ENCODE results near the gene CKAP4. TPM values are rescaled to one million over a fixed set of nuclear protein-coding genes. Genes with fewer than 3 reads are reported as not detected.

The CKAP4 gene, protein sequence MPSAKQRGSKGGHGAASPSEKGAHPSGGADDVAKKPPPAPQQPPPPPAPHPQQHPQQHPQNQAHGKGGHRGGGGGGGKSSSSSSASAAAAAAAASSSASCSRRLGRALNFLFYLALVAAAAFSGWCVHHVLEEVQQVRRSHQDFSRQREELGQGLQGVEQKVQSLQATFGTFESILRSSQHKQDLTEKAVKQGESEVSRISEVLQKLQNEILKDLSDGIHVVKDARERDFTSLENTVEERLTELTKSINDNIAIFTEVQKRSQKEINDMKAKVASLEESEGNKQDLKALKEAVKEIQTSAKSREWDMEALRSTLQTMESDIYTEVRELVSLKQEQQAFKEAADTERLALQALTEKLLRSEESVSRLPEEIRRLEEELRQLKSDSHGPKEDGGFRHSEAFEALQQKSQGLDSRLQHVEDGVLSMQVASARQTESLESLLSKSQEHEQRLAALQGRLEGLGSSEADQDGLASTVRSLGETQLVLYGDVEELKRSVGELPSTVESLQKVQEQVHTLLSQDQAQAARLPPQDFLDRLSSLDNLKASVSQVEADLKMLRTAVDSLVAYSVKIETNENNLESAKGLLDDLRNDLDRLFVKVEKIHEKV
- total RNA-seq, result 268 and 313 TPM in 2 replicates

DNA sequence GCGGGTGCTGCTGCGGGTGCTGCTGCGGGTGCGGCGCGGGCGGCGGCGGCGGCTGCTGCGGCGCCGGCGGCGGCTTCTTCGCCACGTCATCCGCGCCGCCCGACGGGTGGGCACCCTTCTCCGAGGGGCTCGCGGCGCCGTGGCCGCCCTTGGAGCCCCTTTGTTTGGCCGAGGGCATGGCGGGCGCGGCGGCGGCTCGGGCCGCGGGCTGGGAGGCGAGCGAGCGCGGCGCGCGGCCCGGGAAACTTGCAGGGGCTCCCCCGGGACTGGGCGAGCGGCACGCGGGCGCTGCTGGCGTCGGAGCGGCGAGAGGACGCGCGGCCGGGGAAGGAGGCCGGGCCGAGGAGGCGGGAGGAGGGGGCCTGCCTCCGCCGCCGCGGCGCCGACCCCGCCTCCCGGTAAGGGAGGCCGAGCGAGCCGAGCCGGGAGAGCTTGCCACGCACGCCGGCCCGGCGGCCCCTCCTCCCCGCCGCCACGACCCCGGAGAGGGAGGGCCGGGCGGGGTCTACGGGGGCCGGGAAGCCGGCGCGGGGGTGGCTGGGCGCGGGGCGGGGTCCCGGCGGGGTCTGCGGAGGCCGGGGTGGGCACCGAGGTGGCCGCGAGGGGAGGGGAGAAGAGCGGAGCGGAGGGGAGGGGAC, at the start of gene CKAP4:
CKAP4 (minus strand) TSS at position 347 of the 638 bp plus-strand sequence; CDS start at position 178, 169 bp downstream.

Other genes starting within 250 kb of the CKAP4 start
- gene NUAK1, start 109.1 kb downstream of the CKAP4 start, total RNA-seq, result 9.8 and 34.4 TPM in 2 replicates
- gene TCP11L2, start 54.7 kb upstream of the CKAP4 start, total RNA-seq, result 17.9 and 42.9 TPM in 2 replicates
- 13.0 and 17.0 TPM in 2 replicates for gene POLR3B, start 109.7 kb upstream of the CKAP4 start, total RNA-seq